Measurements from ENCODE around the gene GRIFIN. TPM values are rescaled to one million over a fixed set of nuclear protein-coding genes. Genes with fewer than 3 reads are reported as not detected.

The GRIFIN gene
- total and polyA plus RNA-seq, 2 experiments from 2014 or later: not detected

DNA sequence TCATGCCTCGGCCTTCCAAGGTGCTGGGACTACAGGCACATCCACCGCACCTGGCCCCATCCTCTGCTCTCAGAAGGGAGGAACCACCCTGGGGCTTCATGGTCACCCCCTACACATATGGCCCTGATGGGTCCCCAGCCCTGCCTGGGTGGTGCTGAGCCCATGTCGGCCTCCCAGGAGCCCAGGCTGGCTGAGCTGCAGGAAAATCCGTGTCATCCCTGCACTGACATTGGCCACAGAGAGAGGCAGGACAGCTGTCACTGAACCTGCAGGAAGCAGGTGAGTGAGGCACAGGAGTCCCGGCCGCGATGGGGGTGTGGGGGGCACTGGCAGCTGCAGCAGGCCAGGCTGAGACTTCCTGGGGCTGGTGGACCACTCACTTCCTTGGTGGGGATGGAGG lies 8.0 kb downstream of the GRIFIN start:
- H3K4me1 ChIP-seq (ENCODE audit: insufficient read depth): no peaks in the 10 kb centered on the region
- TF ChIP-seq EZH2phosphoT487 (IDR thresholded peaks at IDR 0.05; ENCODE audit: low read depth, severe bottlenecking, unreplicated experiment) (no peak), EZH2 (IDR thresholded peaks at IDR 0.05; ENCODE audit: borderline replicate concordance) (no peak), CTCF (IDR thresholded peaks at IDR 0.05; ENCODE audit: poor library complexity) (no peak)
- no peak for DNase-seq (ENCODE audit: low spot score)
- no peak overlapping the region for H3K27ac ChIP-seq
- H3K4me2 ChIP-seq: no peak overlapping the region
- no peaks in the 10 kb centered on the region for H3K36me3 ChIP-seq (replicated peaks; ENCODE audit: insufficient read depth, low read depth)
- H3K9me2 ChIP-seq (replicated peaks; ENCODE audit: insufficient read depth): no peaks in the 10 kb centered on the region
- H3K27me3 ChIP-seq: no peaks in the 10 kb centered on the region
- H2AFZ ChIP-seq: no peak overlapping the region
- 82% methylated on average over 7 of the region's 7 CpGs for WGBS (ENCODE audit: low lambda C conversion rate, missing lambda C conversion rate)
- H3K4me3 ChIP-seq: no peak overlapping the region
- H4K20me1 ChIP-seq (ENCODE audit: insufficient read depth, poor library complexity, severe bottlenecking): no peaks in the 10 kb centered on the region
- no peaks in the 10 kb centered on the region for H3K9me3 ChIP-seq (ENCODE audit: low read depth)
- H3K79me2 ChIP-seq: no peaks in the 10 kb centered on the region

DNA sequence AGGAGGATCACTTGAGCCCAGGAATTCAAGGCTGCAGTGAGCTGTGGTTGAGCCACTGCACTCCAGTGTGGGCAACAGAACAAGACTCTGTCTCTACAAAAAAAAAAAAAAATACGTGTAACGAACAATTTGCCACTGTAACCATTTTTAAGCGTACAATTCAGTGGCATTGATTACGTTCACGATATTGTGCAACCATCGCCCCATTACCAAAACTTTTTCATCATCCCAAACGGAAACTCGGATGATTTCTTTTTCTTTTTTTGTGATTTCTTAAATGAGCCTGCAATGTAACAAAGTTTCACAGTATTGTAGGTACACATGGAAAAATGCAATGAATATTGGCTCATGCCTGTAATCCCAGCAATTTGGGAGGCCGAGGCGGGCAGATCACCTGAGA lies 9.5 kb downstream of the GRIFIN start:
- Histone ChIP-seq H3K79me2 (no peaks in the 10 kb centered on the region), H3K9me3 (ENCODE audit: low read depth) (no peaks in the 10 kb centered on the region), H2AFZ (no peak overlapping the region), H3K36me3 (replicated peaks; ENCODE audit: insufficient read depth, low read depth) (no peaks in the 10 kb centered on the region), H3K4me1 (ENCODE audit: insufficient read depth) (no peaks in the 10 kb centered on the region), H3K9me2 (replicated peaks; ENCODE audit: insufficient read depth) (no peaks in the 10 kb centered on the region), H4K20me1 (ENCODE audit: insufficient read depth, poor library complexity, severe bottlenecking) (no peaks in the 10 kb centered on the region), H3K27ac (no peak overlapping the region), H3K27me3 (no peaks in the 10 kb centered on the region), H3K4me2 (no peak overlapping the region), H3K4me3 (no peak overlapping the region)
- no peak for DNase-seq (ENCODE audit: low spot score)
- TF ChIP-seq EZH2 (IDR thresholded peaks at IDR 0.05; ENCODE audit: borderline replicate concordance): no peak
- no peak for TF ChIP-seq CTCF (IDR thresholded peaks at IDR 0.05; ENCODE audit: poor library complexity)
- no peak for TF ChIP-seq EZH2phosphoT487 (IDR thresholded peaks at IDR 0.05; ENCODE audit: low read depth, severe bottlenecking, unreplicated experiment)
- WGBS (ENCODE audit: low lambda C conversion rate, missing lambda C conversion rate): 96% methylated on average over 10 of the region's 10 CpGs

DNA sequence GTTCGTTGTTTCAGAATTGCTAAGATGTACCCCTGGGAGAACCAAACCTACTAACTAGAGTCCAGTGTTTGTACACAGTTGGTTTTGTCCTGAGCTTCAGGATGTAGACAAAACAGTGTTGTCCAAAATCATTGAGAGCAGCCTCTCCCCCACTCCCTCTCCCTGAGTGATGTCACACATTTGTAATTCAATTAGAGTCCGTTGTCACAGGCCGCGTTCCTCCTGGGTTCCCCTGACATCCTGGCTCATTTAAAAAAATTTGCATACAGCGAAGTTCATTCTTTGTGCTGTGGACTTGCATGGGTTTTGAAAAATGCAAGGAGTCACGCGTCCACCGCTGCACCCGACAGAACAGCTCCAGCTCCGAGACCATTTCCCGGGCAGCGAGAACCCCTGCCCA lies 10.3 kb downstream of the GRIFIN start:
- Histone ChIP-seq H3K4me3 (no peak overlapping the region), H4K20me1 (ENCODE audit: insufficient read depth, poor library complexity, severe bottlenecking) (no peaks in the 10 kb centered on the region), H3K79me2 (no peaks in the 10 kb centered on the region), H3K9me3 (ENCODE audit: low read depth) (no peaks in the 10 kb centered on the region), H3K27ac (no peak overlapping the region), H3K36me3 (replicated peaks; ENCODE audit: insufficient read depth, low read depth) (no peaks in the 10 kb centered on the region), H3K4me2 (no peak overlapping the region), H3K9me2 (replicated peaks; ENCODE audit: insufficient read depth) (no peaks in the 10 kb centered on the region), H3K27me3 (no peaks in the 10 kb centered on the region), H2AFZ (no peak overlapping the region), H3K4me1 (ENCODE audit: insufficient read depth) (no peaks in the 10 kb centered on the region)
- DNase-seq (ENCODE audit: low spot score): no peak
- WGBS (ENCODE audit: low lambda C conversion rate, missing lambda C conversion rate): 75% methylated on average over 12 of the region's 12 CpGs
- TF ChIP-seq EZH2 (IDR thresholded peaks at IDR 0.05; ENCODE audit: borderline replicate concordance): no peak
- TF ChIP-seq EZH2phosphoT487 (IDR thresholded peaks at IDR 0.05; ENCODE audit: low read depth, severe bottlenecking, unreplicated experiment): no peak
- no peak for TF ChIP-seq CTCF (IDR thresholded peaks at IDR 0.05; ENCODE audit: poor library complexity)

GRCh38 chr7:2462731-2463130 lies 13.5 kb downstream of the GRIFIN start:
- Histone ChIP-seq H3K27me3 (no peaks in the 10 kb centered on the region), H3K4me3 (no peak overlapping the region), H3K79me2 (no peaks in the 10 kb centered on the region), H3K36me3 (replicated peaks; ENCODE audit: insufficient read depth, low read depth) (no peaks in the 10 kb centered on the region), H3K9me3 (ENCODE audit: low read depth) (no peaks in the 10 kb centered on the region), H4K20me1 (ENCODE audit: insufficient read depth, poor library complexity, severe bottlenecking) (no peaks in the 10 kb centered on the region), H3K27ac (no peak overlapping the region), H3K4me1 (ENCODE audit: insufficient read depth) (no peaks in the 10 kb centered on the region), H3K4me2 (no peak overlapping the region), H2AFZ (no peak overlapping the region), H3K9me2 (replicated peaks; ENCODE audit: insufficient read depth) (no peaks in the 10 kb centered on the region)
- no peak for DNase-seq (ENCODE audit: low spot score)
- 97% methylated on average over 3 of the region's 3 CpGs for WGBS (ENCODE audit: low lambda C conversion rate, missing lambda C conversion rate)
- TF ChIP-seq CTCF (IDR thresholded peaks at IDR 0.05; ENCODE audit: poor library complexity): no peak

All from hepatocyte (in vitro differentiated cells).